ENCODE results near the gene PNRC2.
A peak's percentile ranks its signal among the peaks of the same experiment; 100 is the strongest.
"Not testable (repeated sequence)": the region's sequence is repeated elsewhere in the genome, so short reads cannot be mapped to it uniquely, and the experiment has no call there.

The PNRC2 gene

GRCh38 chr1:23957096-23957495, 2.5 kb upstream of the PNRC2 start:
- no peak for DNase-seq

GRCh38 chr1:23958040-23958809, 1.4 kb upstream of the PNRC2 start:
- DNase-seq = not testable (repeated sequence)

DNA sequence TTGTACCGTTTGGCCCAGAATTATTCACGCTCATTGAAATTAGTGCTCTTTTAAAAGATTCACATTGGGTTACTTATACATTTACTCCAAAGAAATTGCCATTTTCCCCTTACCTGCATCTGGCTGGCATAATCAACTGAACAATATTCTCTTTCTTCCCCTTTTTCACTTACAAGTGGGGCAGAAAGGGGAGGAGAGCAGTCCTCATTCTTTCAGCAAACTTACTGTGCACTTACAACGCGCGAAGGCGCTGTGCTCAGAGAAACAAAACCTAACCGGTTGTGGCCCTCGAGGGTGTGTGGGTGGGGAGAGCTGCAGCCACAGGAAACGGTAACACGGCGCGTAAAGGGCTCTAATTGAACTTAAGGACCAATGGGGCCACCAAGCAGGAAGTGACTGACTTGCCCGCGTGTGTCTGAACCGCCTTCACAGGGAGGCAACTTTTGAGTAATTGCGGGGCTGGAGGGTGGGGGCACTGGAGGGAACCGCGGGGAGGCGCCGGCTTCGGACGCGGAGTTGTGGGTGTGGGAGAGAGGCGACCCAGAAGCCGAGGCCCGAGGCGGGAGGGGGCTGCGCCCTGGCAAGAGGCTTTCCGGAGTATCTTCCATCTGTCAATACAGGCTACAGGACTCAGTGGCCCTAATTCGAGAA, 693 bp upstream of the PNRC2 start:
- DNase-seq = peak; percentile 95

DNA sequence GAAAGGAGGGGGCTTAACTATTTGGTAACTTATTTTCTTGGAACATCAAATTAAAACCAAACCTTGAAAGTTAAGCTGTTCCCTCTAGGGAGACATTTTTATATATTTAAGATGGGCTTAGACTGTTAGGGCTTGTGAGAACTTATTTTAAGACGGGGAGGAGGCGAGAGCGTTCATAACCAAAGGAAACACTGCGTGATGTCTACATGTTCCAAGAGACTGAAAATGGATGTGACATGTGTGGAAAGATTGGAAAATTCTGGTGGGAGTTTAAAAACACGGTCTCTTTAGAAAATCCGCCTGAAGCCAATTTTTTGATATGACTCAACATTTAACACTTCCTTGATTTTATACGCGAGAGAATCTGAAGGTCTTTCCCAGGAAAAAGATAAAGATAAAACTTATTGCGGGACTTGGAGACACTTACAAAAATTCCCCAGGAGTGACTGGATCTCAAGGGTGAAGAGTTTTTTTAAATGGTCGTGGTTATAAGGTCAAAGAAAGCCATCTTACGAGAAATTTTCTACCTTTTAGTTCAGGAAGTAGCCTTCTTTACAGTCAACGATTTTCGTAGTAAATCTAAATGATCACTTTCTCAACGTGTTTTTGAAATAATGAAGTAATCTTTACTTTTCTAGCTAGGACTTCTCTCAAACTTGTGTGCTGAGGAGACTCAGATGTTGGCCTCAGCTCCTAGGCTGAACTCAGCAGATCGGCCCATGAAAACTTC, 828 bp downstream of the PNRC2 start:
- DNase-seq = no peak

DNA sequence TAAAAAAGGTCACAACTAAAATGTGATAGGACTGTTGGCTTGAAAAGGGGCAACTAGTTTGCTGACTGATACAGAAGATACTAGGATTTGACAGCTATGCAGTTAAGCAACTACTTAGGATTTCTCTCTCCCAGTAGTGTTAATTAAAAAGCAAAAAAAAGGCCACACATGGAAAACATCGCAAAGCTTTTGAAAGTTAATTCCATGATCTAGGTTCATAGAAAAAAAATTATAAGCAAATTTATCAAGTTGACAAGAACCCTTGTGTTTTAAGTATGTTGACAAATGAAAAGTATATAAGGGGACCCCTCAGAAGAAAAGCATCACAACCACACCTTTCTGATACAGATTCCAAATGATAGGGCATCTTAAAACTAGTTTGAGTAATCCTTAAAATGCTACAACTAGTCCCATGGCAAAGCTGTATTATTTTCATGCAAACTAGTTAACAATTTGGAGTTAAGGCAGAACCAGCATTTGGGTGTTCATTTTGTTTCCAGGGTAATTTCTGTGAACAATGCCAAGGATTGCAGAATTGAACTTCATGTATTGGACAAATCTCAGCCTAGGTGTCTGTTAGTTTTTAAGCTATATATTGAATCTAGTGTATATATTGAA, 4.1 kb downstream of the PNRC2 start:
- DNase-seq = no peak

- DNase-seq = no peak
Observed at GRCh38 chr1:23964235-23964668, 4.6 kb downstream of the PNRC2 start.

DNA sequence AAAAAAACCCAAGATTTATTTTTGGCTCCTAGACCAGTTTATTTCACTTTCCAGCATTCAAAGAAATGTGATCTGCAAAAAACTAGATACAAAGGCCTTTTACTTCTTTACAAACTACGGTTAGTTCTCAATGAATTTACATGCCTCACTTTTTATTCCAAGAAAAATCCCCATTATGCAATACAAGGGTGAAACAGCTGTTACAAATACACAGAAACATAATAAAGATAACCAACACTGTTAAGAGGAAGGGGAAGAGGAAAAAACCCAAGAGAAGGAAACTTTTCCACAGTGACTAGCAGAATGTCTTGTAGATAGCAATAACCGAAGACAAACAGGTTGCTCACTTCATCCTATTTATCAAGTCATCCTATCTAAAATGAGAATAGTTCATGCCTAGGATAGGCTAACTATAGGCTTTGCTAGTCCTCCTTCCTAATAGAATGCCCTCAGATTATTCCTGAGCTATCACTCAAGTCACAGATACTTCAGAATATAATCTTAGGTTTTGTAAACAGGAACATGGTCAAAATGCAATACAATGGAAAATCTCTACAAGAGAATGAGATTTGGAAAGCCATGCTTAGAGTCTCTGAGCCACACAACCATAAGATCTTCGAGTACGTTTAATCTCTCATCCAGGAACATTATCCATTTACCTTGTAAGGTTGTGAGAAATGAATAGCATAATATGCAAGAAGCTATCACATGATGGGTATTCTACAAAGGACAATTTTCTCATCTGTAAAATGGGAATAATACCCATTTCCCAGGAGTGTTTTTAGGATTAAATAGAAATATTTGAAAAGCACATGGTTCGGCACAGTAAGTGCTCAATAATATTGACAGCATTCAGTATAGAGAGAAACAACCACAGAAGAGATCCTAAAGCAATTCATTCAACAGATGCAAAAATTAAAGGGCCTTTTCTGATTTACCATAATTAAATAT, 5.4 kb downstream of the PNRC2 start:
- DNase-seq = no peak

DNA sequence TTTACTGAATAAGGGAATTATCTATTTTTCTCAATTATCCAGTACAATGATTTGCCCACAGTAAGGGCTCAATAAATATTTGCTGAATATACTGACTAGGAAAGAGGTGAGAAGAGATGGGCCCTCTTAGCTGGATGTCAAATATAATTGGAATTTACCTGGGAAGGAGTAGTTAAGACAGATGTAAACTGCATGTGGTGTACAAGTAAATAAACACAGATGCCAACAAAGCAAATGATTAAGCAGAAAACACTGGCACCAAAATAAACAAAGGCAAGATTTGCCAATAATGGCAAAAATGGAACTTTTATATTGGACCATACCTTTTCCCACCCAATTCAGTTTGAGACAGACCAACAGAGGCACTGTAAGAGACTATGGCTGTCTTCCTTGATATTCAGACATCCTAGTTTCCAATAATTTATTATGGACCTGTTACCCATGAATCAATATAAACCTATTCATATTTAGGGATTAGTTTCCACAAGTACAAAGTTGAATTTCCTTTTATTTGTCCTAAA, 7.4 kb downstream of the PNRC2 start:
- DNase-seq = no peak

- no peak for DNase-seq
Observed at GRCh38 chr1:23967871-23968270, 8.2 kb downstream of the PNRC2 start.

DNA sequence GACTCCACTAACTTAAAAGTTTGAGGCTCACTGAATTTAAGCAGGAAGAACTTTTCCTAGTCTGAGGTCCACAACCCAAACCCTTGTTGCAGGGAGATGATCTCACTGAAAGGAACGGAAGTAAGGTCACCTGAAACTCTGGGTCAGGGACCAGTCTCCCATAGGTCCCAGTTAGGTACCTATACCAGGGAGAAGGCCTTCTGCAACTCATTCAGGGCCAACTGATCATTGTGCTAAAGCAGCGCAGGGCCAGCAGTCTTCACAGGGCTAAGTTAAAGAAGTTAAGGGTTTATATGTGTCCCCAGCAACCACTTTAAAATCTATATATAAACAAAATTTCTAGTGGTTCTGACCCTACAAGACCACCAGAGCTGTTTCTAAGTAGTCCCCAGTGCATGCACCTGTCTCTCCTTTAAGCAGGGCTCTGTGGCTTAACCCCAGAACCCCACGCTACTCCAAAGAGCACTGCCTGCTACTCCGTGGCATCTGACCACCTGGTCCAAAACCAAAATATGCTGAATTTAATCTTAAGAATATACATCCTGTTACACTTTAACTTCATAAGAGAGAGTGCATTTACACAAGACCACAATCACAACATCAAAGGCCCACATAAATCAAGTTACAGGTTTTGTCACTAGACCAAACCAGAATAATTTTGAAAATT, 17.7 kb downstream of the PNRC2 start:
- DNase-seq = no peak

- no peak for DNase-seq
Observed at GRCh38 chr1:23977854-23978191, 18.2 kb downstream of the PNRC2 start.

GRCh38 chr1:23978805-23979204, 19.2 kb downstream of the PNRC2 start:
- no peak for DNase-seq

DNA sequence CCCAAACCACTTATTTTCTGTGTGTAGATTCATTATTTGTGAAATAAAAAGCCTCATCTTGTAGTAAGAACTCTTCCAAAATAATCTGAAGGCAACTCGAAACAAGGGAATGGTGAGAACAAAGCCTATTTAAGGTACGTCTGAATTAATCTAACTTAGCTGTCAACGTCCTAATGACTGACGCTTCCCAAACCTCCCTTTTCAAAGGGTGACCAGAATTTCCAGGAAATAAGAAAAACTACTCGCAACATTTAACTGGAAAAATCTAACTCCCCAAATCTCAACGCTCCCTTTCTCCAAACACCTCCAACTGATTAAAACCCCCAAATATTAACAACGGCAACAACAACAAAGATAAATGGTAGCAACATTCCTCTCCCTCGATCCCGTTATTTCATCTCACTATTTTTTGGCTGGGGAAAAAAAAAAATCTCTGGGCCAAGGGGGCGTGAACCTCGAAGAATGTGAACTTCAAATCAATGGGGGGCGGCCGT, 19.8 kb downstream of the PNRC2 start:
- no peak for DNase-seq

GRCh38 chr1:23979881-23980727, 20.5 kb downstream of the PNRC2 start, which contains the start of gene SRSF10:
Gene SRSF10, minus strand, starts transcription at chr1:23980327. Its CDS starts 72 bp downstream, at chr1:23980255.
- peak; percentile 99 for DNase-seq

GRCh38 chr1:23980728-23981070, 21.1 kb downstream of the PNRC2 start:
- DNase-seq = no peak

- no peak for DNase-seq
Observed at GRCh38 chr1:23984417-23985186, 25.0 kb downstream of the PNRC2 start.

DNA sequence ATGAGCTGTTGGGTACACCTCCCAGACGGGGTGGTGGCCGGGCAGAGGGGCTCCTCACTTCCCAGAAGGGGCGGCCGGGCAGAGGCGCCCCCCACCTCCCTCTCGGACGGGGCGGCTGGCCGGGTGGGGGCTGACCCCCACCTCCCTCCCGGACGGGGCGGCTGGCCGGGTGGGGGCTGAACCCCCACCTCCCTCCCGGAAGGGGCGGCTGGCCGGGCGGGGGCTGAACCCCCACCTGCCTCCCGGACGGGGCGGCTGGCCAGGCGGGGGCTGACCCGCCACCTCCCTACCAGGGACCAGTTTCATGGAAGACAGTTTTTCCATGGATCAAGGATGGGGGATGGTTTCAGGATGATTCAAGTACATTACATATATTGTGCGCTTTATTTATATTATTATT, 27.4 kb downstream of the PNRC2 start:
- not testable (repeated sequence) for DNase-seq

DNA sequence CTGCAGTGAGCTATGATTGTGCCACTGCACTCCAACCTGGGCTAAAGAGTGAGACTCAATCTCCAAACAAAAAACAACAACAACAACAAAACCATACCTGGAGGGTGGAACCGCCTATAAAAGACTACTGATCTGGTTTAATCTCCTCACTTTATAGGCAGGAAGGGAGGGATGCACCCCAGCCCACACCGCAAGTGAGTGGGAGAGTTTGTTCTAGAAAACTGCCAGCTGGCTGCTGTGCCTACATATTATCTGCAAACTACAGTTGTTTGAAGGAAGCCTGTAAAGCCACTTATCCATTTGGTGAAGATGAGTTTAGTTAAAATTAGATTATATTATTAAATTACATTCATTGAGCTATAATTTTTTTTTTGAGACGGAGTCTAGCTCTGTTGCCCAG, 29.6 kb downstream of the PNRC2 start:
- DNase-seq = no peak

DNA sequence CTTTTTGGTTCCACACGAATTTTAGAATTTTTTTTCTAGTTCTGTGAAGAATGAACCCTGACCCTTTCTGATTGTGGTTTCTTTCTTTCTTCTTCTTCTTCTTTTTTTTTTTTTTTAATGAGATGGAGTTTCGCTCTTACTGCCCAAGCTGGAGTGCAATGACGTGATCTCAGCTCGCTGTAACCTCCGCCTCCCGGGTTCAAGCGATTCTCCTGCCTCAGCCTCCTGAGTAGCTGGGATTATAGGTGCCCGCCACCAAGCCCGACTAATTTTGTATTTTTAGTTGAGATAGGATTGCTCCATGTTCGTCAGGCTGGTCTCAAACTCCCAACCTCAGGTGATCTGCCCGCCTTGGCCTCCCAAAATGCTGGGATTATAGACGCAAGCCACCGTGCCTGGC, 32.4 kb downstream of the PNRC2 start:
- not testable (repeated sequence) for DNase-seq

- DNase-seq = no peak
Observed at GRCh38 chr1:23995431-23995837, 35.8 kb downstream of the PNRC2 start.

Data from NCI-H1105 (cell line).